Sigmoid colon (tissue), 7 donors: ENCODE measurements around the gene BMP8B. TPM values are rescaled to one million over a fixed set of nuclear protein-coding genes. Genes with fewer than 3 reads are reported as not detected.

Source experiments
- DNase-seq: peaks from one replicate; pipeline ENCODE4 v3.0.0-alpha.2; 2019
- H3K27ac ChIP-seq, 4 donors: fragments of 200-600 bp; sonication (generic); one replicate each; pipeline ENCODE4 v1.5.1; 2016 to 2019; ENCODE audit warnings: mild to moderate bottlenecking in 1 of 4
- H3K27me3 ChIP-seq, 3 donors: fragments of 200-600 bp; sonication (generic); one replicate each; pipeline ENCODE4 v1.5.1; 2019; ENCODE audit warnings: mild to moderate bottlenecking in 1 of 3
- H3K36me3 ChIP-seq, 4 donors: fragments of 200-600 bp; sonication (generic); one replicate each; pipeline ENCODE4 v1.5.1; 2016 to 2019
- H3K4me1 ChIP-seq, 4 donors: fragments of 200-600 bp; sonication (generic); one replicate each; pipeline ENCODE4 v1.5.1; 2017 to 2019
- H3K4me3 ChIP-seq, 4 donors: fragments of 200-600 bp; sonication (generic); one replicate each; pipeline ENCODE4 v1.5.1; 2017 to 2019; ENCODE audit warnings: mild to moderate bottlenecking in 2 of 4, moderate library complexity in 1 of 4
- H3K9me3 ChIP-seq, 4 donors: fragments of 200-600 bp in 3 of 4; sonication (generic) in 3 of 4; one replicate each; pipeline versions ENCODE4 v1.5.1 to v1.6.1; 2013 to 2019
- EP300 ChIP-seq, 4 donors: sonication (generic); formaldehyde crosslinking; IDR thresholded peaks; one replicate each; pipeline ENCODE4 v1.6.1; 2017; ENCODE audit warnings: antibody characterized with exemption in 4 of 4
- POLR2A ChIP-seq, 2 donors: fragments of 450-650 bp; IDR thresholded peaks; one replicate each; pipeline ENCODE4 v1.6.1; 2016; ENCODE audit warnings: antibody characterized with exemption in 2 of 2, mild to moderate bottlenecking in 2 of 2, moderate library complexity in 2 of 2
- POLR2AphosphoS5 ChIP-seq, 4 donors: sonication (generic); formaldehyde crosslinking; IDR thresholded peaks; one replicate each; pipeline ENCODE4 v1.6.1; 2017; ENCODE audit warnings: antibody characterized with exemption in 4 of 4
- WGBS, 2 donors: extraction: QIAGEN DNeasy Blood & Tissue Kit; methylation state at CpG; one replicate each; pipeline ENCODE4 v1.1.7; 2013; 5-methylcytosine and 5-hydroxymethylcytosine counted together
- intact Hi-C: fragments of 100-400 bp; cut with DNase I; formaldehyde crosslinking; loops from one replicate; pipeline ENCODE4 v1.15.1; 2023
- polyA plus RNA-seq, 3 donors: library from polyadenylated mRNA; stranded (reverse); fragments of 200-250 nt; gene quantifications; one replicate each; pipeline ENCODE4 v1.2.3, GENCODE V29; 2013
- total RNA-seq, 4 donors: library from RNA; depleted of rRNA; stranded (reverse); fragments of >200 nt; gene quantifications; one replicate each; pipeline ENCODE4 v1.1.0, GENCODE V29; 2016
- TF ChIP-seq, protein P1 (sequence below), 4 experiments: fragments of 450-650 bp in 3 of 4; fragments of 200-600 bp in 1 of 4; IDR thresholded peaks; one replicate each; pipeline ENCODE4 v1.5.1; 2016 to 2019; ENCODE audit warnings: antibody characterized with exemption in 4 of 4, mild to moderate bottlenecking in 3 of 4, moderate library complexity in 2 of 4
- donor health status: healthy with polysubstance abuse.
- donor health status: Bipolar disorder and iron deficiency.
- donor health status: healthy.

The BMP8B gene
- total and polyA plus RNA-seq, 7 donors: 0.16 to 4.6 (median 2.1) TPM

- no peak for TF ChIP-seq POLR2AphosphoS5 (IDR thresholded peaks at IDR 0.05)
- TF ChIP-seq, protein P1, sequence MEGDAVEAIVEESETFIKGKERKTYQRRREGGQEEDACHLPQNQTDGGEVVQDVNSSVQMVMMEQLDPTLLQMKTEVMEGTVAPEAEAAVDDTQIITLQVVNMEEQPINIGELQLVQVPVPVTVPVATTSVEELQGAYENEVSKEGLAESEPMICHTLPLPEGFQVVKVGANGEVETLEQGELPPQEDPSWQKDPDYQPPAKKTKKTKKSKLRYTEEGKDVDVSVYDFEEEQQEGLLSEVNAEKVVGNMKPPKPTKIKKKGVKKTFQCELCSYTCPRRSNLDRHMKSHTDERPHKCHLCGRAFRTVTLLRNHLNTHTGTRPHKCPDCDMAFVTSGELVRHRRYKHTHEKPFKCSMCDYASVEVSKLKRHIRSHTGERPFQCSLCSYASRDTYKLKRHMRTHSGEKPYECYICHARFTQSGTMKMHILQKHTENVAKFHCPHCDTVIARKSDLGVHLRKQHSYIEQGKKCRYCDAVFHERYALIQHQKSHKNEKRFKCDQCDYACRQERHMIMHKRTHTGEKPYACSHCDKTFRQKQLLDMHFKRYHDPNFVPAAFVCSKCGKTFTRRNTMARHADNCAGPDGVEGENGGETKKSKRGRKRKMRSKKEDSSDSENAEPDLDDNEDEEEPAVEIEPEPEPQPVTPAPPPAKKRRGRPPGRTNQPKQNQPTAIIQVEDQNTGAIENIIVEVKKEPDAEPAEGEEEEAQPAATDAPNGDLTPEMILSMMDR (IDR thresholded peaks at IDR 0.05): no peak
- TF ChIP-seq POLR2A (IDR thresholded peaks at IDR 0.05): no peak
- no peak for TF ChIP-seq EP300 (IDR thresholded peaks at IDR 0.05)
- H3K36me3 ChIP-seq: peaks cover 43 to 100% (median 85%) of the 10 kb centered on the region in 4 donors
- no peak for DNase-seq
Observed at GRCh38 chr1:39753132-39754025, 35.3 kb downstream of the BMP8B start.

DNA sequence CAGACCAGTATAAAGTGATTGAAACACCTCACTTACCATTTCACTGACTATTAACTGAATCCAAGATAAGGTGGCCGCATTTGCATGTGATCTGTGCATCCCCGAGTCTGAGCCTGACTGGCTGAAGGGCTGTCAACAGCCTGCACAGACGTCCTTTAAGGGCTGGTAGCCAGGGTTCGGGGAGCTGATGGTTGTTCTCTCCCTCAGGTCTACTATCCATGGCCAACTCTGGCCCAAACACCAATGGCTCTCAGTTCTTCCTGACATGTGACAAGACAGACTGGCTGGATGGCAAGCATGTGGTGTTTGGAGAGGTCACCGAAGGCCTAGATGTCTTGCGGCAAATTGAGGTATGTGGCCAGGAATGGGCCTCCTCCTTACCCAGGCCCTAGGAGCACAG is 36.0 kb downstream of the BMP8B start:
- Histone ChIP-seq H3K27ac (peak overlapping the region in 1 of 4 donors; percentile 40), H3K9me3 (no peaks in the 10 kb centered on the region), H3K4me3 (no peak overlapping the region), H3K36me3 (peaks cover 43 to 100% (median 82%) of the 10 kb centered on the region in 4 donors), H3K27me3 (no peaks in the 10 kb centered on the region), H3K4me1 (no peaks in the 10 kb centered on the region)
- 94 to 96% methylated on average over 6 of the region's 6 CpGs for WGBS, 2 donors
- TF ChIP-seq EP300 (IDR thresholded peaks at IDR 0.05): no peak
- no peak for TF ChIP-seq POLR2A (IDR thresholded peaks at IDR 0.05)
- TF ChIP-seq POLR2AphosphoS5 (IDR thresholded peaks at IDR 0.05): no peak
- TF ChIP-seq, protein P1 (IDR thresholded peaks at IDR 0.05): no peak
- DNase-seq: no peak
- intact Hi-C loops: no loop called here

More at GRCh38 chr1:39753132-39754025, 35.3 kb downstream of the BMP8B start:
- Histone ChIP-seq H3K9me3 (no peaks in the 10 kb centered on the region), H3K4me1 (no peaks in the 10 kb centered on the region), H3K4me3 (no peak overlapping the region), H3K27me3 (no peaks in the 10 kb centered on the region), H3K27ac (peak overlapping the region in 1 of 4 donors; percentile 40)
- whole genome bisulfite sequencing, 2 donors: 94% methylated on average over 16 of the region's 16 CpGs
- intact Hi-C loops: no loop called here

GRCh38 chr1:39751595-39751994 is 37.1 kb downstream of the BMP8B start:
- TF ChIP-seq, protein P1 (IDR thresholded peaks at IDR 0.05): no peak
- TF ChIP-seq POLR2AphosphoS5 (IDR thresholded peaks at IDR 0.05) (no peak), POLR2A (IDR thresholded peaks at IDR 0.05) (no peak), EP300 (IDR thresholded peaks at IDR 0.05) (no peak)
- WGBS, 2 donors: 97% methylated on average over 7 of the region's 7 CpGs
- Histone ChIP-seq H3K27ac (no peak overlapping the region), H3K4me1 (no peaks in the 10 kb centered on the region), H3K36me3 (peaks cover 43 to 100% (median 83%) of the 10 kb centered on the region in 4 donors), H3K27me3 (no peaks in the 10 kb centered on the region), H3K9me3 (no peaks in the 10 kb centered on the region), H3K4me3 (no peak overlapping the region)
- intact Hi-C loops: no loop called here
- DNase-seq: no peak

GRCh38 chr1:39745016-39745670 is 43.5 kb downstream of the BMP8B start:
- Histone ChIP-seq H3K36me3 (peaks cover 23 to 100% (median 69%) of the 10 kb centered on the region in 4 donors), H3K27ac (no peak overlapping the region), H3K4me3 (no peak overlapping the region), H3K27me3 (no peaks in the 10 kb centered on the region), H3K9me3 (no peaks in the 10 kb centered on the region), H3K4me1 (peaks cover 0 to 8% (median 4%) of the 10 kb centered on the region in 4 donors)
- WGBS, 2 donors: 96 to 97% methylated on average over 16 of the region's 16 CpGs
- intact Hi-C loops: no loop called here
- TF ChIP-seq EP300 (IDR thresholded peaks at IDR 0.05) (no peak), POLR2AphosphoS5 (IDR thresholded peaks at IDR 0.05) (no peak), POLR2A (IDR thresholded peaks at IDR 0.05) (no peak)
- TF ChIP-seq, protein P1 (IDR thresholded peaks at IDR 0.05): no peak
- DNase-seq: no peak
